ENCODE results near the gene LOC101059915.

LOC101059915 gene

GRCh38 chrX:71637848-71638247, 29.5 kb upstream of the LOC101059915 start:
- TF ChIP-seq SP1 (IDR thresholded peaks at IDR 0.05) (no peak), ATF3 (IDR thresholded peaks at IDR 0.05) (no peak)
- no peak overlapping the region for H3K27ac ChIP-seq (ENCODE audit: low read depth in 1 of 2, low read length in 2 of 2)
- H3K4me1 ChIP-seq (ENCODE audit: control insufficient read depth in 4 of 4, insufficient read depth in 4 of 4, low read length in 3 of 4): peaks cover 0 to 7% (median 3%) of the 10 kb centered on the region in 4 donors
- DNase-seq (ENCODE audit: low spot score): no peak
- no peaks in the 10 kb centered on the region for H3K9me3 ChIP-seq (ENCODE audit: control insufficient read depth in 4 of 4, low read length in 3 of 4)
- no peak overlapping the region for H3K4me3 ChIP-seq (ENCODE audit: low read depth in 1 of 3, low read length in 3 of 3)
- 74% methylated on average over 4 of the region's 4 CpGs for WGBS
- no peaks in the 10 kb centered on the region for H3K36me3 ChIP-seq (ENCODE audit: control insufficient read depth in 4 of 4, insufficient read depth in 3 of 4, low read depth in 1 of 4, low read length in 3 of 4)
- H3K9ac ChIP-seq (ENCODE audit: low read depth in 1 of 2, low read length in 2 of 2): no peak overlapping the region
- no peaks in the 10 kb centered on the region for H3K27me3 ChIP-seq (ENCODE audit: control insufficient read depth in 4 of 4, insufficient read depth in 4 of 4, low read length in 3 of 4)

- peaks cover 0 to 3% (median under 1%) of the 10 kb centered on the region in 4 donors for H3K4me1 ChIP-seq (ENCODE audit: control insufficient read depth in 4 of 4, insufficient read depth in 4 of 4, low read length in 3 of 4)
- H3K27me3 ChIP-seq (ENCODE audit: control insufficient read depth in 4 of 4, insufficient read depth in 4 of 4, low read length in 3 of 4): no peaks in the 10 kb centered on the region
- no peak for DNase-seq (ENCODE audit: low spot score)
- TF ChIP-seq FOXA2 (IDR thresholded peaks at IDR 0.05): no peak
- TF ChIP-seq JUND (IDR thresholded peaks at IDR 0.05): no peak
- no peak for TF ChIP-seq TAF1 (conservative IDR thresholded peaks at IDR 0.05)
- TF ChIP-seq ATF3 (IDR thresholded peaks at IDR 0.05): no peak
- TF ChIP-seq REST (IDR thresholded peaks at IDR 0.05): no peak
- TF ChIP-seq YY1 (IDR thresholded peaks at IDR 0.05): no peak
- TF ChIP-seq RXRA (IDR thresholded peaks at IDR 0.05): no peak
- TF ChIP-seq NR2F2 (IDR thresholded peaks at IDR 0.05): no peak
- no peak for TF ChIP-seq ZBTB33 (IDR thresholded peaks at IDR 0.05)
- TF ChIP-seq CTCF (IDR thresholded peaks at IDR 0.05; ENCODE audit: low read depth, low read length, missing input control): no peak
- no peak for TF ChIP-seq HNF4A (conservative IDR thresholded peaks at IDR 0.05)
- TF ChIP-seq EGR1 (IDR thresholded peaks at IDR 0.05; ENCODE audit: low read depth in 2 of 2): no peak
- no peak for TF ChIP-seq GABPA (IDR thresholded peaks at IDR 0.05 in 1 of 2, conservative IDR thresholded peaks at IDR 0.05 in 1 of 2)
- H3K4me3 ChIP-seq (ENCODE audit: low read depth in 1 of 3, low read length in 3 of 3): no peak overlapping the region
- H3K9ac ChIP-seq (ENCODE audit: low read depth in 1 of 2, low read length in 2 of 2): no peak overlapping the region
- H3K9me3 ChIP-seq (ENCODE audit: control insufficient read depth in 4 of 4, low read length in 3 of 4): no peaks in the 10 kb centered on the region
- H3K36me3 ChIP-seq (ENCODE audit: control insufficient read depth in 4 of 4, insufficient read depth in 3 of 4, low read depth in 1 of 4, low read length in 3 of 4): no peaks in the 10 kb centered on the region
- 82% methylated on average over 4 of the region's 4 CpGs for WGBS
- no peak overlapping the region for H3K27ac ChIP-seq (ENCODE audit: low read depth in 1 of 2, low read length in 2 of 2)
Measured at GRCh38 chrX:71638409-71638808, 28.9 kb upstream of the LOC101059915 start.

Measured in liver (tissue), 8 donors.